Activated effector memory CD4-positive, alpha-beta T cell treated with Interleukin-2 at 50 U/mL for 16 hours (primary cell): ENCODE data around the gene LTB4R.

Experiments
- DNase-seq: peaks from one replicate; pipeline ENCODE4 v3.0.0-alpha.2; 2020

LTB4R gene

GRCh38 chr14:24279301-24280186 is 31.8 kb upstream of the LTB4R start:
- DNase-seq: peak; percentile 20

- DNase-seq: no peak
Observed at GRCh38 chr14:24280797-24281460, 30.4 kb upstream of the LTB4R start.

GRCh38 chr14:24281636-24282035 is 29.7 kb upstream of the LTB4R start:
- no peak for DNase-seq

- DNase-seq: no peak
Observed at GRCh38 chr14:24282736-24283135, 28.6 kb upstream of the LTB4R start.

- DNase-seq: no peak
Observed at GRCh38 chr14:24283796-24284460, 27.4 kb upstream of the LTB4R start.

GRCh38 chr14:24284501-24285035 is 26.7 kb upstream of the LTB4R start:
- no peak for DNase-seq

- DNase-seq: no peak
Observed at GRCh38 chr14:24285351-24285750, 26.0 kb upstream of the LTB4R start.

- DNase-seq: no peak
Observed at GRCh38 chr14:24286996-24287395, 24.3 kb upstream of the LTB4R start.

- DNase-seq: no peak
Observed at GRCh38 chr14:24289649-24290280, 21.5 kb upstream of the LTB4R start.

GRCh38 chr14:24290746-24291145 is 20.6 kb upstream of the LTB4R start:
- DNase-seq: no peak

GRCh38 chr14:24291446-24292117 is 19.7 kb upstream of the LTB4R start:
- DNase-seq: no peak

- no peak for DNase-seq
Observed at GRCh38 chr14:24292118-24292807, 19.0 kb upstream of the LTB4R start.

- DNase-seq: no peak
Observed at GRCh38 chr14:24293525-24293924, 17.8 kb upstream of the LTB4R start.

- DNase-seq: peak; percentile 47
Observed at GRCh38 chr14:24296341-24297157, 14.8 kb upstream of the LTB4R start.

- no peak for DNase-seq
Observed at GRCh38 chr14:24297190-24297964, 13.9 kb upstream of the LTB4R start.

GRCh38 chr14:24298892-24299254 is 12.4 kb upstream of the LTB4R start:
- no peak for DNase-seq

GRCh38 chr14:24299255-24300191 is 11.8 kb upstream of the LTB4R start, which contains the start of the genes DHRS1 and NOP9:
DHRS1 (minus strand) TSS chr14:24299780; CDS start chr14:24299106, 674 bp downstream.
NOP9 (plus strand) TSS chr14:24299850; CDS start chr14:24299955, 105 bp downstream.
- peak; percentile 88 for DNase-seq

GRCh38 chr14:24300326-24300980 is 10.8 kb upstream of the LTB4R start:
- no peak for DNase-seq
